Epithelial cell of esophagus (primary cell): Measurements from ENCODE around the gene PCF11.

Source experiments
- DNase-seq: peaks from one replicate; pipeline ENCODE4 v3.0.0; 2010; ENCODE audit warnings: low read depth
- H3K4me3 ChIP-seq: 2 replicates; pipeline ENCODE4 v1.5.1; 2011; ENCODE audit warnings: mild to moderate bottlenecking, low read length, control low read depth
- TF ChIP-seq, protein P1 (sequence below): IDR thresholded peaks from 2 replicates; pipeline ENCODE4 v1.5.1; 2011; ENCODE audit warnings: low read depth, mild to moderate bottlenecking, low read length, control low read depth, inconsistent platforms; ENCODE audit not compliant: insufficient read depth; ENCODE audit errors: missing control alignments

The PCF11 gene

GRCh38 chr11:83223457-83223856 is 66.5 kb downstream of the PCF11 start:
- TF ChIP-seq, protein P1, sequence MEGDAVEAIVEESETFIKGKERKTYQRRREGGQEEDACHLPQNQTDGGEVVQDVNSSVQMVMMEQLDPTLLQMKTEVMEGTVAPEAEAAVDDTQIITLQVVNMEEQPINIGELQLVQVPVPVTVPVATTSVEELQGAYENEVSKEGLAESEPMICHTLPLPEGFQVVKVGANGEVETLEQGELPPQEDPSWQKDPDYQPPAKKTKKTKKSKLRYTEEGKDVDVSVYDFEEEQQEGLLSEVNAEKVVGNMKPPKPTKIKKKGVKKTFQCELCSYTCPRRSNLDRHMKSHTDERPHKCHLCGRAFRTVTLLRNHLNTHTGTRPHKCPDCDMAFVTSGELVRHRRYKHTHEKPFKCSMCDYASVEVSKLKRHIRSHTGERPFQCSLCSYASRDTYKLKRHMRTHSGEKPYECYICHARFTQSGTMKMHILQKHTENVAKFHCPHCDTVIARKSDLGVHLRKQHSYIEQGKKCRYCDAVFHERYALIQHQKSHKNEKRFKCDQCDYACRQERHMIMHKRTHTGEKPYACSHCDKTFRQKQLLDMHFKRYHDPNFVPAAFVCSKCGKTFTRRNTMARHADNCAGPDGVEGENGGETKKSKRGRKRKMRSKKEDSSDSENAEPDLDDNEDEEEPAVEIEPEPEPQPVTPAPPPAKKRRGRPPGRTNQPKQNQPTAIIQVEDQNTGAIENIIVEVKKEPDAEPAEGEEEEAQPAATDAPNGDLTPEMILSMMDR, result no peak

GRCh38 chr11:83235825-83236224 is 78.9 kb downstream of the PCF11 start:
- TF ChIP-seq, protein P1, result no peak
- DNase-seq, result no peak
- H3K4me3 ChIP-seq, result no peak overlapping the region

More at GRCh38 chr11:83223457-83223856, 66.5 kb downstream of the PCF11 start:
- no peak for DNase-seq
- H3K4me3 ChIP-seq, result no peak overlapping the region
